Measurements from ENCODE around the gene MED27. TPM values are rescaled to one million over a fixed set of nuclear protein-coding genes. Genes with fewer than 3 reads are reported as not detected.

The MED27 gene
- total and polyA plus RNA-seq, 2 of the 8 experiments (the other 6 are each of a cell fraction or from before 2014, with no cell fraction given): 29.9 to 56.5 TPM

DNA sequence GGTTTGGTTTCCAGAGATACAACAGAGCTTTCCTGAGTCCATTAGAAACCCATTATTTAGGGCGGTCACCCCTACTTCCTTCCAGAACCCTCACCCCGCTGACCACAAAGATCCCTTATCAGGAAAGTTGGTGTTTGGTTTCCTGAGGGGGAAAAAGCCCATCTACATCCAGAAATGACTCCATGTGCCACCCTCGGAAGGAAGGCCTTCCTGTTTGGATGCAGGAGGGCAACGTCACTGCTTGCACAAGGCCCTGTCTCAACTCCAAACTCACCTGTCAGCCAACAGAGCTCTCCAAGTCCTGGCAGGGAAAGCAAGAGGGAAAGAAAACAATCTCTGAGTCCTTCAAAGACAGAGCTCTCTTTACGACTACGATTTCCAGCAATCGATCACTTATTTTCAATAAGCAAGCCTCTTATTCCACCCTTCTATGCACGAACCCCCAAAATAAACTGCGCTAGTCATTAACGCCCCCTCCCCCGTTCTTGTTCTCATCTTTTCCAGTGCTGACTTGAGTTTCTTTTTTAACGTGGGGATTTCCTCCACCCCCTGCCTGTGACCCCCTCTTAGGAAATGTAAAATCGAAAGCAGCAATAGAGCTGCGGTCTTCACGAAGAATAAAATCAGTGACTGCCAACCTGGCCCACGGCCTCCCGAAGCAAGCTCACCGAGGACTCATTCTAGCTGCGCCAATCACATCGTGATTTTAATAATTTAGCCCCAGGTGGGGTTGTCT, 46.4 kb upstream of the MED27 start:
- Histone ChIP-seq H3K79me2 (ENCODE audit: control insufficient read depth in 1 of 2, insufficient read depth in 2 of 2, low read length in 2 of 2) (no peaks in the 10 kb centered on the region), H3K9me3 (ENCODE audit: insufficient read depth in 2 of 2, low read depth in 1 of 2, low read length in 1 of 2) (no peaks in the 10 kb centered on the region), H2BK120ac (replicated peaks; ENCODE audit: low read depth, low read length) (peak overlapping the region; percentile 36), H2BK20ac (ENCODE audit: low read length) (peak overlapping the region; percentile 82; the same call in 1 of the 2 replicates), H3K27me3 (replicated peaks in 1 of 4; ENCODE audit: control insufficient read depth in 3 of 4, extremely low read depth in 1 of 4, insufficient read depth in 3 of 4, low read length in 3 of 4) (no peaks in the 10 kb centered on the region; a peak in 1 of 7 replicates), H3K18ac (ENCODE audit: extremely low read depth, low read length) (no peak overlapping the region; the same call in 1 of the 2 replicates), H4K20me1 (replicated peaks in 1 of 2; ENCODE audit: control insufficient read depth in 1 of 2, insufficient read depth in 2 of 2, low read length in 2 of 2) (no peaks in the 10 kb centered on the region), H3K4me2 (ENCODE audit: insufficient read depth in 1 of 2, low read depth in 2 of 2, low read length in 2 of 2) (peak overlapping the region; percentile 28 to 61), H2BK5ac (ENCODE audit: low read depth, low read length) (peak overlapping the region; percentile 85; the same call in 1 of the 2 replicates), H3K36me3 (ENCODE audit: control insufficient read depth in 2 of 4, insufficient read depth in 4 of 4, low read length in 3 of 4) (no peaks in the 10 kb centered on the region), H3K14ac (ENCODE audit: insufficient read length) (no peak overlapping the region), H3K4me3 (ENCODE audit: extremely low read depth in 1 of 4, insufficient read depth in 2 of 4, low read depth in 3 of 4, low read length in 4 of 4) (peak overlapping the region in 1 of 4 experiments; percentile 44; a peak in 1 of 8 replicates), H2AK5ac (ENCODE audit: low read depth, low read length) (peak overlapping the region; percentile 88; the same call in 1 of the 2 replicates), H3K4me1 (replicated peaks in 1 of 4; ENCODE audit: control insufficient read depth in 3 of 4, insufficient read depth in 4 of 4, low read length in 3 of 4) (peaks cover 20 to 28% (median 24%) of the 10 kb centered on the region in 4 experiments), H3K4ac (replicated peaks; ENCODE audit: insufficient read length, low read depth, low read length) (no peak overlapping the region), H3K9ac (replicated peaks in 1 of 4; ENCODE audit: extremely low read depth in 1 of 4, low read depth in 3 of 4, low read length in 3 of 4) (no peak overlapping the region; a peak in 1 of 7 replicates), H2BK12ac (ENCODE audit: low read depth, low read length) (0 out of 2 replicates have a peak overlapping the region, but pooled peaks have one; percentile 71), H3K56ac (replicated peaks; ENCODE audit: insufficient read length, low read depth, low read length) (no peak overlapping the region), H3K79me1 (ENCODE audit: low read depth, low read length) (no peaks in the 10 kb centered on the region), H2BK15ac (ENCODE audit: low read length) (no peak overlapping the region; the same call in 1 of the 2 replicates), H4K8ac (ENCODE audit: extremely low read depth, insufficient read depth, low read length) (no peak overlapping the region), H4K91ac (replicated peaks; ENCODE audit: insufficient read length, low read length) (peak overlapping the region; percentile 38), H3K23ac (ENCODE audit: insufficient read length) (no peak overlapping the region), H4K5ac (ENCODE audit: insufficient read length, low read depth, low read length) (no peak overlapping the region), H3K27ac (ENCODE audit: low read depth, low read length) (peak overlapping the region; percentile 21; the same call in 1 of the 2 replicates), H2AFZ (ENCODE audit: low read length) (no peak overlapping the region), H3K23me2 (ENCODE audit: low read depth, low read length) (no peaks in the 10 kb centered on the region)
- no peak for FAIRE-seq
- no peak for DNase-seq (ENCODE audit: low read depth in 1 of 2, low spot score in 2 of 2)
- WGBS, 2 experiments (ENCODE audit: extremely low coverage in 1 of 2, insufficient coverage in 1 of 2, insufficient read length in 1 of 2, insufficient replicate concordance in 2 of 2, low coverage in 1 of 2, low lambda C conversion rate in 2 of 2, missing lambda C conversion rate in 1 of 2): 64% methylated on average over 20 of the region's 20 CpGs; no CpG with 5 or more reads in 1 of the 2 experiments
- POLR2A ChIA-PET (ENCODE audit: partially characterized antibody): interaction anchor here (0.5 to 2.3 kb wide), 6 partner anchors 10 to 59 kb away, joined by 3 to 10 read pairs (median 4); no protein-coding TSS in a partner anchor
- CTCF ChIA-PET (ENCODE audit: partially characterized antibody): interaction anchor here (0.6 to 2.4 kb wide), 15 partner anchors 9 to 803 kb away, joined by 3 to 11 read pairs (median 3); no protein-coding TSS in a partner anchor
- TF ChIP-seq BCL11A (IDR thresholded peaks at IDR 0.05; ENCODE audit: low read depth in 2 of 2, low read length in 2 of 2) (no peak), EZH2 (IDR thresholded peaks at IDR 0.05; ENCODE audit: low read depth, low read length, severe bottlenecking) (no peak), SIX5 (IDR thresholded peaks at IDR 0.05; ENCODE audit: low read depth, low read length) (no peak), RBBP5 (IDR thresholded peaks at IDR 0.05; ENCODE audit: borderline replicate concordance, low read depth, low read length) (no peak), KDM4A (IDR thresholded peaks at IDR 0.05; ENCODE audit: low read depth, low read length, severe bottlenecking) (no peak), GABPA (IDR thresholded peaks at IDR 0.05; ENCODE audit: borderline replicate concordance, insufficient read depth, low read length) (no peak), SP4 (IDR thresholded peaks at IDR 0.05; ENCODE audit: low read length) (no peak), GTF2F1 (IDR thresholded peaks at IDR 0.05; ENCODE audit: borderline replicate concordance, low read depth, low read length) (no peak), BACH1 (IDR thresholded peaks at IDR 0.05; ENCODE audit: low read length) (no peak), ATF2 (IDR thresholded peaks at IDR 0.05; ENCODE audit: low read length) (no peak)
